Uterus (tissue), 2 donors: ENCODE results near the gene ADCY3.

Source experiments
- CTCF ChIP-seq, 4 experiments: fragments of 200-600 bp in 2 of 4; fragments of 450-650 bp in 2 of 4; sonication (generic) in 2 of 4; IDR thresholded peaks; one replicate each; pipeline ENCODE4 v1.5.1; 2016 to 2019; ENCODE audit warnings: antibody characterized with exemption in 4 of 4, mild to moderate bottlenecking in 2 of 4, moderate library complexity in 1 of 4
- POLR2A ChIP-seq, 2 donors: fragments of 450-650 bp; IDR thresholded peaks; one replicate each; pipeline ENCODE4 v1.6.1; 2016; ENCODE audit warnings: antibody characterized with exemption in 2 of 2, mild to moderate bottlenecking in 1 of 2, moderate library complexity in 1 of 2

DNA sequence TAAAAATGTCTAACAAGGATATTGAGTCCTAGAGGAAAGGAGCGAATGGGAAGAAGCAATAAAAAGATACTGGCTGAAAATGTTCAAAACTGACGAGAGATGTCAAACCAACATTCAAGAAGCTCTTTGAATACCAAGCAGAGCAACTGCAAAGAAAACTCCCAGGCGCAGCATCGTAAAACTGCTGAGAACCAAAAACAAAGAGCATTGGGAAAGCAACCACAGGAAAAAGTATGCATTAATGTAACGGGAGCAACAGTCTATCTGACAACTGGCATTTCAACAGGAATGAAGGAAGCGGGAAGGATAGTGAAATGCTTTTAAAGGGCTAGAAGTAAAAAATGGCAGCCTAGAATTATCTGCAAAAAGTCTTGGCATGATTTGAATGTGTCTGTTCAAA is 53.1 kb downstream of the ADCY3 start:
- TF ChIP-seq POLR2A (IDR thresholded peaks at IDR 0.05) = no peak
- no peak for TF ChIP-seq CTCF (IDR thresholded peaks at IDR 0.05)
